ENCODE results near the gene LPCAT2.

DNA sequence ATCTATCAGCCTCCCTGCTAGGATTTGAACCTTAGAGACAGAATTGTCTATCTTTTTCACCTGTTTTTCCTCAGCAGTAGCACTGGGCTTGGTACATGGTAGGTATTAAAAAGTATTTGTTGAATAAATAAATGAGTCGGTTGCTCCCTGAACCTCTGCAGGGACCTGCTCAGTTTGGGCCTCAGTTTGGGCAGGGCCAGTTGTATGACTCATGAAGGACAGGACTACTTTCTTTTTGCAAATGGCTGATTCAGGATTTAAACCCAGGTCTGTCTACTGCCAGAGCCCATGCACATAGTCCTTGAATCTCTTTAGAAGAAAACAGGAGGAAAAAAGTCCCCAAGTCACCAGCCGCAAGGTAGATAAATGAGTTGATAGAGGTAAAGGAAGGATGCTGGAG, 26.8 kb upstream of the LPCAT2 start:
- TF ChIP-seq POLR2A (IDR thresholded peaks at IDR 0.05): no peak
- TF ChIP-seq, protein P1, sequence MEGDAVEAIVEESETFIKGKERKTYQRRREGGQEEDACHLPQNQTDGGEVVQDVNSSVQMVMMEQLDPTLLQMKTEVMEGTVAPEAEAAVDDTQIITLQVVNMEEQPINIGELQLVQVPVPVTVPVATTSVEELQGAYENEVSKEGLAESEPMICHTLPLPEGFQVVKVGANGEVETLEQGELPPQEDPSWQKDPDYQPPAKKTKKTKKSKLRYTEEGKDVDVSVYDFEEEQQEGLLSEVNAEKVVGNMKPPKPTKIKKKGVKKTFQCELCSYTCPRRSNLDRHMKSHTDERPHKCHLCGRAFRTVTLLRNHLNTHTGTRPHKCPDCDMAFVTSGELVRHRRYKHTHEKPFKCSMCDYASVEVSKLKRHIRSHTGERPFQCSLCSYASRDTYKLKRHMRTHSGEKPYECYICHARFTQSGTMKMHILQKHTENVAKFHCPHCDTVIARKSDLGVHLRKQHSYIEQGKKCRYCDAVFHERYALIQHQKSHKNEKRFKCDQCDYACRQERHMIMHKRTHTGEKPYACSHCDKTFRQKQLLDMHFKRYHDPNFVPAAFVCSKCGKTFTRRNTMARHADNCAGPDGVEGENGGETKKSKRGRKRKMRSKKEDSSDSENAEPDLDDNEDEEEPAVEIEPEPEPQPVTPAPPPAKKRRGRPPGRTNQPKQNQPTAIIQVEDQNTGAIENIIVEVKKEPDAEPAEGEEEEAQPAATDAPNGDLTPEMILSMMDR (IDR thresholded peaks at IDR 0.05): no peak

Measured in Peyer's patch (tissue), 4 donors.